ENCODE data around the gene DPM3.
"Not testable (repeated sequence)": the region's sequence is repeated elsewhere in the genome, so short reads cannot be mapped to it uniquely, and the experiment has no call there.

Gene DPM3, protein sequence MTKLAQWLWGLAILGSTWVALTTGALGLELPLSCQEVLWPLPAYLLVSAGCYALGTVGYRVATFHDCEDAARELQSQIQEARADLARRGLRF

DNA sequence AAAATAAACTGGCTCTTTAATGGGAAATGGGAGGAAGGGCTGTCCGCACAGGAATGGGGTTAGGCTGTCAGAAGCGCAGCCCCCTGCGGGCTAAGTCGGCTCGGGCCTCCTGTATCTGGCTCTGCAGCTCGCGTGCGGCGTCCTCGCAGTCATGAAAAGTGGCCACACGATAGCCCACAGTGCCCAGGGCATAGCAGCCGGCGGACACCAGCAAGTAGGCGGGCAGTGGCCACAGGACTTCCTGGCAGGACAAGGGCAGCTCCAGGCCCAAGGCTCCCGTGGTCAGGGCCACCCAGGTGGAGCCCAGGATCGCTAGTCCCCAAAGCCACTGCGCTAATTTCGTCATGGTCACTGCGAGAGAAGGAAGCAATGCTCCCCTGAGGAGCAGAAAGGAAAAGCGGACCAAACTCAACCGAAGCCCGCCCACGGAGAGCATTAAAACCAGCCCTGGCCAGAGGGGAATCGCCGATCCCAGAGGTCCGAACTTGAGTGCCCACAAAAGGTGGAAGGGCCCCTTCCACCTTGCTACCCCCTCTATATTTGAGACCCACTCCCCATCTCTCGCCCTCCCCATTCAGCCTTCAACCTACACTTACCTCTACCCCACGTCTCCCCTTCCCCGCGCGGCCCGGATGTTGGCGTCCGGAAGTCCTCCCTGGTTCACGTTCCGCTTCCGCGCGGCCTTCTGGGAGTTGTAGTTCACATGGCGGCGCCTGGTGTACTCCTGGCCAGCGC is at the start of gene DPM3:
TSS of gene DPM3 (minus strand) at position 637 of the 735 bp plus-strand sequence. CDS start at position 346, 291 bp downstream.
- DNase-seq: peak; percentile 73

- DNase-seq: not testable (repeated sequence)
Measured at GRCh38 chr1:155189926-155190325, 49.6 kb upstream of the DPM3 start.

GRCh38 chr1:155188268-155188667 is 47.9 kb upstream of the DPM3 start:
- DNase-seq: no peak

- no peak for DNase-seq
Measured at GRCh38 chr1:155187456-155187891, 47.1 kb upstream of the DPM3 start.

DNA sequence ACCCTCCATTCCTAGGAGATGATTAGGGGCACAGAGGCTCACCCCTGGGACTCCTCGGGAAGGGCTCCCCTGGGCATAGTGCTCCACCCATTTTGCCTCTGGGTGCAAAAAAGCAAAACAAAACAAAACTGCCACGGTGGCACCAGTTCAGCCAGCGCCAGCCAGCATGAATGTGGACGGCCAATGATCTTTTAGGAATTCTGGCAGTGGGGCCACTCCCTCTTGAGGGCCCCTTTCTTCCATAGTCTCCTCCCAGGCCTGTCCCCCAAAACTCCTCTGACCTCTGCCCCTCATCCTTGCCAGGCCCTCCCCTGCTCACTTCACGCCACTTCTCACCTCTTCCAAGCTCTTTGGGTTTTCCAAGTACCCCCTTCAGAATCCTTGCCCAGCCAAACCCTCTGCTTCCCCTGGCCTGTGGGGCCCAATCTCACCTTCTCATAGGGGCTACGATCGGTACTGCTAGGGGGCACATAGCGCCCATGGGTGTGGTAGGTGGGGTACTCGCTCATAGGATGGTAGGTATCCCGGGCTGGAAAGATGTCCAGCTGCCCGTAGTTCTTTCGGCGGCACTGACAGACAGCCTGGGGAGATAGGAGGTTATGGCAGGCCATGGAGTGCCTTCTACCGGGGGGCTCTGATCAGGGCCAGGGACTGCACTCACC is 46.6 kb upstream of the DPM3 start:
- DNase-seq: no peak

DNA sequence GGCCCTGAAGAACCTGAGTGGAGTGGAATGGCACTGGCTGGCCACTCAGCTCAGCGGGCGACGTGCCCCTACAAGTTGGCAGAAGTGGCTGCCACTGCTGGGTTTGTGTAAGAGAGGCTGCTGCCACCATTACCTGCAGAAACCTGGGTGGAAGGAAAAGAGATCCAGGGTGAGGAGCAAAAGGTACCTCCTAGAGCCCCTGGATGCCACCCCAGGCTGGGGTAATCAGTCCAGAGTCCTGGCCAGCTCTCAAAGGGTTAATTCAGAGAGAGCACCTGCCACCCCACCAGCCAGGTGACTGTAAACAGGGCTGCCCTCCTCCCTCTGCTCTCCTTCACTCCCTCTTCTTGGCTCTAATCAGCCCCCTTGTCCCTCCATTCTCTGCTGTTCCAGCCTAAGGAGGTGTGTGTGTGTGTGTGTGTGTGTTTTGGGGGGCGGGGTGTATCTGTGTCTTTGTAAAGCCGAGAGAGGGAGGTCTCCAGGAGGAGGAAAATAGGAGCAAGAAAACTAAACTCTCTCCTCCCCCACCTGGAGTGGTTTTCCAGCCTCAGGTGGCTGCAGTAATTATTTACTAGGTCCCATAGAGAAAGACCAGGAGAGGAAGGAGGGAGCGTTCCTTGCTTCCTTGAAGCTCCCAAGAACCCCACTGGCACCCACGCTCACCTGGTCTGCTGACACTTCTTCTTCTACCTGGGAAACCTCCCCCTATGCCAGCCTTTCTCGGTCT is 45.9 kb upstream of the DPM3 start:
- DNase-seq: no peak

GRCh38 chr1:155185783-155186066 is 45.4 kb upstream of the DPM3 start:
- no peak for DNase-seq

GRCh38 chr1:155184835-155185782 is 44.8 kb upstream of the DPM3 start:
- DNase-seq: no peak

- no peak for DNase-seq
Measured at GRCh38 chr1:155184351-155184811, 44.0 kb upstream of the DPM3 start.

GRCh38 chr1:155183775-155184221 is 43.5 kb upstream of the DPM3 start:
- DNase-seq: no peak

DNA sequence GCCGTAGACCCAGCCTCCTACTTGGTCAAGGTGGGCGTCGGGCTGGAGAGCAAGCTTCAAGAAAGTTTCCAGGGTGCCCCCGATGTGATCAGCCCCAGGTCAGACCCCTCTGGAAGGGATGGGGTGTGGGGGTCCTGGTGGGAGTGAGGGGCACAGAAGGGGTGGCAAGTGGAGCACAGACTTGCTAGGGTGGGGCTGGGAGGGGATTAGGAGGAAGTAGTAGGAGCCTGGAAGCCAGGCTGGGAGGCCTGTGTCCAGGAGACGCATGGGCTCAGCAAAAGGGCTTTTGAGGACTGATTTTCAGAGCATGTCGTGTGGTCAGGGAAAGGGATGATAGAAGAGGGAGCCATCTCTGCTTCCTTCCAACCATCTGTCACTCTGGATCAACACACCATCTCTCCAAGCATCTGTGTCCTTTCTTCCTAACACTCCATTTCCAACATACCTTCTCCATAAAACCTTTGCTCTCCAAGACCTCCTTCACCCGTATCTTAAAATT is 41.8 kb upstream of the DPM3 start:
- DNase-seq: no peak

DNA sequence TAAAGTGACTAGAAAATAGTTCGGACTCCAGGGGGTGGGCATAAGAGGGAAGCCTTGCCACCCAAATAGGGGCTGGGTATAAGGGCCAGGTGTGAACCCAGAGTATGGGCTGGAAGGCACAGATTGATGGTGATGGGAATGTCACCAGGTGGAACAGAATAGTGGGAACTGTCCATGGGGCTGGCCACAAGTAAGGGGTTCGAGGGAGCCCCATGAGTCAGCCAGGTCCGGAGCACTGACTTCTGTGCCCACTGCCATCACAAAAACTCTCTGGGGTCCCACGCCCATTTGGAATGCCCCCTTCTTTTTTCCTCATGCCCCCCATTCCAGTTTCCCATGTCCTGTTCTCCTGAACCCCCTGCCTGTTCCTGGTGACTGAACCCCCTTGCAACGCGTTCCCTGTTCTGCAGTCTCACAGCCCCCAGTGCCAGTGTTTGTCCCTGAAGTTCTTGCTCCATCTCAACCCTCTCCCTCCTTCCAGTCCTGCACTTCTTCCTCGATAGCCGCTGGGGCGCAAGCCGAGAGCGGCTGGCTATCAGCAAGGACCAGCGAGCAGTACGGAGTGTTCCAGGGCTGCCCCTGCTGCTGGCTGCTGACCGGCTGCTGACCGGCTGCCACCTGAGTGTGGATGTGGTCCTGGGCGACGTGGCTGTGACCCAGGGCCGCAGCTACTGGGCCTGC is 41.2 kb upstream of the DPM3 start:
- DNase-seq: no peak

DNA sequence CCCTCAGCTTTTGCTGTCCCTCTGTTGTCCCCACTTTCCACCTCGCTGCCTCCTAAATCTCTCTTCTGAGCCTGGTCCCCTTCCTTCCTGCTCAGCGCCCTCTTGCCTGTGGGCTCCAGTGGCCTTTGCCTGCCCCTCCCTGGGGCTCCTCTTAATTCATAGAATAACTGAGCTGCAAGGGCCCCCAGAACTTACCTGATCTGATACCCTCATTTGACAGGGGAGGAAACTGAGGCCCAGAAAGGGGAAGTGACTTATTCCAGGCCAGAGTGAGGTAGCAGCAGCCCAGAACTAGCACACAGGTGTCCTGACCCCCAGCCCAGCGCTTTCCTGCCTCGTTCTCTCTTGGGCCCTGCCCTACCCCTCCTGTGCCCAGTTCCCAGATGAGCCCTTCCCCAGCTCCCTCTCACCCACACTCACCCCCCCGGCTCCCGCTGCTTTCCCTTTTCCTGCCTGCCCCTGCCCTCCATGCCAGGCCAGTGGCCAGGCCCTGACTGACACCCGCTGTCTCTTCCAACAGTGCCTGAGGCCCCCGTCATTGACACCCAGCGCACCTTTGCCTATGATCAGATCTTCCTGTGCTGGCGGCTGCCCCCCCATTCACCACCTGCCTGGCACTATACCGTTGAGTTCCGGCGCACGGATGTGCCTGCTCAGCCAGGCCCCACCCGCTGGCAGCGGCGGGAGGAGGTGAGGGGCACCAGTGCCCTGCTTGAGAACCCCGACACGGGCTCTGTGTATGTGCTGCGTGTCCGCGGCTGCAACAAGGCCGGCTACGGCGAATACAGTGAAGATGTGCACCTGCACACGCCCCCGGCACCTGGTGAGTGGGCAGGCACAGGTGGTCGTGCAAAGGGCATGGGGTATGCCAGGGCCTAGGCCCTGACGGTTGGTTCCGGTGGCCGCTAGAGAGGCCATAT is 39.0 kb upstream of the DPM3 start:
- no peak for DNase-seq

GRCh38 chr1:155178441-155179111 is 38.2 kb upstream of the DPM3 start:
- DNase-seq: no peak

GRCh38 chr1:155177918-155178281 is 37.6 kb upstream of the DPM3 start:
- no peak for DNase-seq

DNA sequence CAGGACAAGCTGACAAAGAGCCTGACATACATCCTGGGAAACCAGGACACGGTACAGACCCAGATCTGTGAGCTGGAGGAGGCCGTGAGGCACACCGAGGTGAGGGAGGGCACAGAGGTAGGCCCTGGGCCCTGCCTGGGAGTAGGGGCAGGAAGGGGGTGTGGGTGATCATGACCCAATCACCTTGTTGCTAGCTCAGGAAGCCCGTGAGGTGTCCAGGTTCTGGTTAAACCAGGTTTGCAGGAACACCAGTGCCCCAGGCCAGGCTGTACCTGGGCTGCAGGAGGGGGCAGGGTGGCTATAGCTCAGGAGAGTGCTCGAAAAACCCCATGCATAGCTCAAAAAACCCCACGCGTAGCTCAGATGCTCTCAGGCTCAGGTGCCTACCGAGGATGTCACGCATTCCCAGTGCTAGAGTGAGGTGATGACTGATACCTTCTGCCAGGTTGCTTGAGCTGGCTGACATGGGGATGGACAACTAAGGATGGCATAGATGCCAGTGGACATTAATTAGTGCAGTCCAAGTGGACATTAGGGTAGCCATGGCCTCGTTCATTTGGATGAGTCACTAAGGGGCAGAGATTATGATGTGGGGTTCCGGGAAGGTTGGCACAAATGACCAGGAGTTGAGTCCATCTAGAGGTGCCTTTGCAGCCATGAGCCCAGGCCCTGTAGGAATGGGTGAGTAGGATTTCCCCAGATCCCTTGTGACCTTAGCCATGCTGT is 37.0 kb upstream of the DPM3 start:
- DNase-seq: no peak

DNA sequence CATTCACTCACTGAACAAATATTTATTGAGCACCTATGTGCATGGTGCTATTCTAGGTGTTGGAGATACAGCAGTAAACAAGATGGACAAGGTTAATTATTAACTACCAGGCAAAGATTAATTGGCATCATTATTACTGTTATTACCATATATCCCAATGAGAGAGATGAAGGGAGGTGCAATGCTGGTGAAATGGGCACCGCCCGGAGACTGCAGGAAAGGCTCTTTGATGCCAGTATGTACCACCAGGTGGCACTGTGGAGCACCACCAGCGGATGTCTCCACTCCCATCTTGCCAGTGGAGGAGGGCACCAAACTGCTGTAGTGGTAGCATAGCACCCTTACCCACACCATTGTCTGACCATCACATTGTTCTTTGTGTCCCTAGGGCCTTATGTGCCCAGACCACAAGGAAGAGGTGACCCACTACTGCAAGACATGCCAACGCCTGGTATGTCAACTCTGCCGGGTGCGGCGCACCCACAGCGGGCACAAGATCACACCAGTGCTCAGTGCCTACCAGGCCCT is 36.3 kb upstream of the DPM3 start:
- DNase-seq: peak; percentile 67

- DNase-seq: no peak
Measured at GRCh38 chr1:155175927-155176371, 35.6 kb upstream of the DPM3 start.
